Measurements from ENCODE around the gene B9D2. TPM values are rescaled to one million over a fixed set of nuclear protein-coding genes. Genes with fewer than 3 reads are reported as not detected.

The B9D2 gene
- total and polyA plus RNA-seq, 10 donors = 7.5 to 11.9 (median 8.7) TPM

- peak overlapping the region; percentile 88 to 98 (median 97) for H3K27ac ChIP-seq
- DNase-seq = no peak
- intact Hi-C loops (cut with DNase I; ENCODE audit: low total_unique reads) = loop anchor here (5.0 kb wide), 2 partner anchors 42 to 107 kb away; no protein-coding TSS in a partner anchor
- 7 to 13% (median 9%) methylated on average over 26 of the region's 26 CpGs for WGBS, 5 donors
- H3K4me3 ChIP-seq = peak overlapping the region; percentile 56 to 86 (median 72)
- H3K9me3 ChIP-seq = no peaks in the 10 kb centered on the region
- H3K36me3 ChIP-seq = peaks cover 0 to 59% (median 45%) of the 10 kb centered on the region in 6 donors
- no peaks in the 10 kb centered on the region for H3K27me3 ChIP-seq (replicated peaks in 1 of 7)
- TF ChIP-seq, protein P1, sequence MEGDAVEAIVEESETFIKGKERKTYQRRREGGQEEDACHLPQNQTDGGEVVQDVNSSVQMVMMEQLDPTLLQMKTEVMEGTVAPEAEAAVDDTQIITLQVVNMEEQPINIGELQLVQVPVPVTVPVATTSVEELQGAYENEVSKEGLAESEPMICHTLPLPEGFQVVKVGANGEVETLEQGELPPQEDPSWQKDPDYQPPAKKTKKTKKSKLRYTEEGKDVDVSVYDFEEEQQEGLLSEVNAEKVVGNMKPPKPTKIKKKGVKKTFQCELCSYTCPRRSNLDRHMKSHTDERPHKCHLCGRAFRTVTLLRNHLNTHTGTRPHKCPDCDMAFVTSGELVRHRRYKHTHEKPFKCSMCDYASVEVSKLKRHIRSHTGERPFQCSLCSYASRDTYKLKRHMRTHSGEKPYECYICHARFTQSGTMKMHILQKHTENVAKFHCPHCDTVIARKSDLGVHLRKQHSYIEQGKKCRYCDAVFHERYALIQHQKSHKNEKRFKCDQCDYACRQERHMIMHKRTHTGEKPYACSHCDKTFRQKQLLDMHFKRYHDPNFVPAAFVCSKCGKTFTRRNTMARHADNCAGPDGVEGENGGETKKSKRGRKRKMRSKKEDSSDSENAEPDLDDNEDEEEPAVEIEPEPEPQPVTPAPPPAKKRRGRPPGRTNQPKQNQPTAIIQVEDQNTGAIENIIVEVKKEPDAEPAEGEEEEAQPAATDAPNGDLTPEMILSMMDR (IDR thresholded peaks at IDR 0.05 in 8 of 11, conservative IDR thresholded peaks at IDR 0.05 in 3 of 11) = no peak
- TF ChIP-seq POLR2AphosphoS5 (IDR thresholded peaks at IDR 0.05) = peak in 1 of 3 donors; percentile 26
- peaks cover 52 to 96% (median 76%) of the 10 kb centered on the region in 6 donors for H3K4me1 ChIP-seq
Observed at GRCh38 chr19:41309180-41310032, 54.5 kb downstream of the B9D2 start.

DNA sequence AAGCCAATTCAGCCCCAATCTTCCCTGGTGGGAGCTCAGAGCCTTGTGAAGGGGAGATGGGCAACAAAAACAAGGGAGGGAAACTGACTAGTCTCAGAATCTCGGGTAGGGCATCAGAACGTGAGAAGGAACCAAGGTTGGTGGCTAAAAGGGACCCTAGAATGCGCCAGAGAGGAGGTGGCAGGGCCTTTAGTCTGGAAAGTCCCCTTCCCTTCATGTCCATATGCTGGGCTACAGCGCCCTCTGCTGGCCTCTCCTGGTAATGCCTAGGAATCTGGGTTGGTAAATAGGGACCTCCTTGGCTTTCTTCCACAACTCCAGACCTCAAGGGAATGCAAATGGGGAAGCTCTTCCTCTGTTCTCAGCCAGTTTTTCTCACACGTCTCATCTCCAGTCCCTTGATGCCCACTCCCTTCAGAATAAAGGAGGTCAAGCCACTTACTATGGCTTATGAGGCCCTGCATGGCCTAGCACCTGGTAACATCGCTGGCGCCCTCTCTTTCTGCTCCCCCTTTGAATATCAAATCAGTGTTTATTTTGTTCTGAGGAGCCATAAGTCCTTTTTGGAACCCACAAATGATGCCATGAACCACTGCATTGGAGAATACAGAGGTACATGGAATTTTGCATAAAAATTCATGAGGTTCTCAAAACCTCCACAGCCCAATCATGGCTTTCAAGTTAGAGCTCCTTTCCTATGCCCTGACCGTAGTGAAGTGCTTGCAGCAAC lies 55.3 kb downstream of the B9D2 start:
- Histone ChIP-seq H3K4me3 (peak overlapping the region in 6 of 8 donors; percentile 57 to 86 (median 72)), H3K4me1 (peaks cover 52 to 96% (median 84%) of the 10 kb centered on the region in 6 donors), H3K27me3 (replicated peaks in 1 of 7) (no peaks in the 10 kb centered on the region), H3K36me3 (peaks cover 0 to 59% (median 47%) of the 10 kb centered on the region in 6 donors), H3K27ac (peak overlapping the region; percentile 88 to 98 (median 97)), H3K9me3 (no peaks in the 10 kb centered on the region)
- 19 to 27% (median 21%) methylated on average over 8 of the region's 8 CpGs for WGBS, 5 donors
- TF ChIP-seq, protein P1 (IDR thresholded peaks at IDR 0.05 in 8 of 11, conservative IDR thresholded peaks at IDR 0.05 in 3 of 11) = peak; percentile 91 to 100 (median 99)
- peak in 2 of 3 donors; percentile 59 to 91 for TF ChIP-seq POLR2AphosphoS5 (IDR thresholded peaks at IDR 0.05)
- no peak for TF ChIP-seq POLR2A (IDR thresholded peaks at IDR 0.05)
- intact Hi-C loops (cut with DNase I; ENCODE audit: low total_unique reads) = loop anchor here (5.0 kb wide), 1 partner anchor 41 kb away; no protein-coding TSS in a partner anchor
- DNase-seq = peak; percentile 96

- no peaks in the 10 kb centered on the region for H3K27me3 ChIP-seq (replicated peaks in 1 of 7)
- H3K4me1 ChIP-seq = peaks cover 58 to 96% (median 90%) of the 10 kb centered on the region in 6 donors
- TF ChIP-seq POLR2AphosphoS5 (IDR thresholded peaks at IDR 0.05) (no peak), POLR2A (IDR thresholded peaks at IDR 0.05) (no peak)
- TF ChIP-seq, protein P1 (IDR thresholded peaks at IDR 0.05 in 8 of 11, conservative IDR thresholded peaks at IDR 0.05 in 3 of 11) = no peak
- 2 to 46% (median 30%) methylated on average over 3 to 4 of the region's 4 CpGs for WGBS, 5 donors
- H3K27ac ChIP-seq = peak overlapping the region; percentile 88 to 98 (median 97)
- DNase-seq = no peak
- peaks cover 0 to 59% (median 45%) of the 10 kb centered on the region in 6 donors for H3K36me3 ChIP-seq
- peak overlapping the region in 1 of 8 donors; percentile 74 for H3K4me3 ChIP-seq
- intact Hi-C loops (cut with DNase I; ENCODE audit: low total_unique reads) = loop anchor here (5.0 kb wide), 1 partner anchor 41 kb away; no protein-coding TSS in a partner anchor
- H3K9me3 ChIP-seq = no peaks in the 10 kb centered on the region
Observed at GRCh38 chr19:41307954-41308449, 55.9 kb downstream of the B9D2 start.

Measured in spleen (tissue), 11 donors.